Uterus (tissue), 4 donors: ENCODE measurements around the gene GRK2. TPM values are rescaled to one million over a fixed set of nuclear protein-coding genes. Genes with fewer than 3 reads are reported as not detected.

Source experiments
- DNase-seq, 2 donors: peaks; one replicate each; pipeline ENCODE4 v3.0.0-alpha.2; 2019 to 2020
- H3K27ac ChIP-seq, 2 donors: fragments of 200-600 bp; sonication (generic); 1 replicate in 1 of 2; 2 replicates in 1 of 2; pipeline ENCODE4 v1.5.1; 2016 to 2018
- H3K27me3 ChIP-seq, 2 donors: fragments of 200-600 bp; sonication (generic); one replicate each; pipeline ENCODE4 v1.5.1; 2018 to 2019; ENCODE audit warnings: control low read depth in 1 of 2
- H3K36me3 ChIP-seq, 2 donors: fragments of 200-600 bp; sonication (generic); one replicate each; pipeline ENCODE4 v1.5.1; 2019; ENCODE audit warnings: control low read depth in 1 of 2
- H3K4me1 ChIP-seq, 2 donors: fragments of 200-600 bp; sonication (generic); one replicate each; pipeline ENCODE4 v1.5.1; 2018 to 2019; ENCODE audit warnings: control low read depth in 1 of 2
- H3K4me3 ChIP-seq, 2 donors: fragments of 200-600 bp; sonication (generic); 1 replicate in 1 of 2; 2 replicates in 1 of 2; pipeline ENCODE4 v1.5.1; 2018 to 2019; ENCODE audit warnings: mild to moderate bottlenecking in 1 of 2
- H3K9me3 ChIP-seq, 2 donors: fragments of 200-600 bp; sonication (generic); one replicate each; pipeline ENCODE4 v1.5.1; 2019; ENCODE audit warnings: control low read depth in 1 of 2
- CTCF ChIP-seq, 4 experiments: fragments of 200-600 bp in 2 of 4; fragments of 450-650 bp in 2 of 4; sonication (generic) in 2 of 4; IDR thresholded peaks; one replicate each; pipeline ENCODE4 v1.5.1; 2016 to 2019; ENCODE audit warnings: antibody characterized with exemption in 4 of 4, mild to moderate bottlenecking in 2 of 4, moderate library complexity in 1 of 4
- POLR2A ChIP-seq, 2 donors: fragments of 450-650 bp; IDR thresholded peaks; one replicate each; pipeline ENCODE4 v1.6.1; 2016; ENCODE audit warnings: antibody characterized with exemption in 2 of 2, mild to moderate bottlenecking in 1 of 2, moderate library complexity in 1 of 2
- intact Hi-C: fragments of 100-400 bp; cut with DNase I; formaldehyde crosslinking; loops from one replicate; pipeline ENCODE4 v1.15.1; 2023; ENCODE audit warnings: low total_unique reads
- total RNA-seq, 4 donors: library from RNA; depleted of rRNA in 3 of 4; stranded (reverse); fragments of >200 nt in 3 of 4; gene quantifications; one replicate each; pipeline versions ENCODE4 v1.1.0 to v1.2.4, GENCODE V29; 2014 to 2023
- donor health status: DM: yes; HTN: yes; CAD: no.

The GRK2 gene
- total RNA-seq, 4 donors from 2014 or later = 25.0 to 93.8 (median 64.2) TPM

DNA sequence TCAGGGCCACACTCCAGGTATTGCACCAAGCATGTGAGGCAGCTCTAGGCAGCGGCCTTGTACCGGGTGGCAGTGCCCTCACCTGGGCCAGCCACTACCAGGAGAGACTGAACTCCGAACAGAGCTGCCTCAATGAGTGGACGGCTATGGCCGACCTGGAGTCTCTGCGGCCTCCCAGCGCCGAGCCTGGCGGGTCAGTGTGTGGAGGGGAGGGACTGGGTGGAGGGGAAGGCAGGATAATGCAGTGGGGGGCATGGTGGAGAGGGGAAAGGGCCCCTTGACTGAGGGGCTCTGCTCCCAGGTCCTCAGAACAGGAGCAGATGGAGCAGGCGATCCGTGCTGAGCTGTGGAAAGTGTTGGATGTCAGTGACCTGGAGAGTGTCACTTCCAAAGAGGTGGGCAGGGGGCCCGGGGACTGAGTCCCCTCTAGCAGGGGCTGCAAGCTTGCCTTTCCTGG lies 41.3 kb downstream of the GRK2 start:
- no peak for DNase-seq

GRCh38 chr11:67308031-67308866 lies 42.0 kb downstream of the GRK2 start:
- Histone ChIP-seq H3K27ac (no peak overlapping the region), H3K27me3 (no peaks in the 10 kb centered on the region), H3K9me3 (no peaks in the 10 kb centered on the region), H3K4me3 (no peak overlapping the region), H3K36me3 (no peaks in the 10 kb centered on the region), H3K4me1 (no peaks in the 10 kb centered on the region)
- TF ChIP-seq POLR2A (IDR thresholded peaks at IDR 0.05) (no peak), CTCF (IDR thresholded peaks at IDR 0.05) (no peak)
- intact Hi-C loops = no loop called here
- DNase-seq = no peak

More for the DNA sequence above, 41.3 kb downstream of the GRK2 start:
- TF ChIP-seq POLR2A (IDR thresholded peaks at IDR 0.05) (no peak), CTCF (IDR thresholded peaks at IDR 0.05) (no peak)
- intact Hi-C loops = no loop called here
- Histone ChIP-seq H3K9me3 (no peaks in the 10 kb centered on the region), H3K4me3 (no peak overlapping the region), H3K27me3 (no peaks in the 10 kb centered on the region), H3K27ac (no peak overlapping the region), H3K4me1 (no peaks in the 10 kb centered on the region), H3K36me3 (no peaks in the 10 kb centered on the region)

DNA sequence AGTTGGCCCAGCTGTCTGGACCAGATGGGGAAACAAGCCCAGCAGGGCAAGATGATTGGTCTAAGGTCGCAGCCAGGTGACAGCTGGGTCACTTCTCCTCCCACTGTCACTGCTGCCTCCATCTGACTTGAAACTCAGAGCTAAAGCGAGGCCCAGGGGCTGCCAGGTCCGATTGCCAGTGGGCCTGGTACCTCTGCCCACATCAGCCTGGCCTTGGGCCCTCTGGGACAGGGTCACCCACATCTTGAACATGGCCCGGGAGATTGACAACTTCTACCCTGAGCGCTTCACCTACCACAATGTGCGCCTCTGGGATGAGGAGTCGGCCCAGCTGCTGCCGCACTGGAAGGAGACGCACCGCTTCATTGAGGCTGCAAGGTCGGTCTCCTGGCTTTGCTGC lies 42.9 kb downstream of the GRK2 start:
- no peaks in the 10 kb centered on the region for H3K36me3 ChIP-seq
- intact Hi-C loops = no loop called here
- DNase-seq = no peak
- TF ChIP-seq CTCF (IDR thresholded peaks at IDR 0.05) = no peak
- TF ChIP-seq POLR2A (IDR thresholded peaks at IDR 0.05) = no peak
- H3K9me3 ChIP-seq = no peaks in the 10 kb centered on the region
- H3K4me3 ChIP-seq = no peak overlapping the region
- H3K4me1 ChIP-seq = no peaks in the 10 kb centered on the region
- H3K27me3 ChIP-seq = no peaks in the 10 kb centered on the region
- H3K27ac ChIP-seq = no peak overlapping the region

GRCh38 chr11:67309661-67310061 lies 43.4 kb downstream of the GRK2 start:
- no peak overlapping the region for H3K27ac ChIP-seq
- no peaks in the 10 kb centered on the region for H3K4me1 ChIP-seq
- DNase-seq = no peak
- H3K27me3 ChIP-seq = no peaks in the 10 kb centered on the region
- no peak overlapping the region for H3K4me3 ChIP-seq
- H3K9me3 ChIP-seq = no peaks in the 10 kb centered on the region
- intact Hi-C loops = no loop called here
- TF ChIP-seq CTCF (IDR thresholded peaks at IDR 0.05) (no peak), POLR2A (IDR thresholded peaks at IDR 0.05) (no peak)
- no peaks in the 10 kb centered on the region for H3K36me3 ChIP-seq

DNA sequence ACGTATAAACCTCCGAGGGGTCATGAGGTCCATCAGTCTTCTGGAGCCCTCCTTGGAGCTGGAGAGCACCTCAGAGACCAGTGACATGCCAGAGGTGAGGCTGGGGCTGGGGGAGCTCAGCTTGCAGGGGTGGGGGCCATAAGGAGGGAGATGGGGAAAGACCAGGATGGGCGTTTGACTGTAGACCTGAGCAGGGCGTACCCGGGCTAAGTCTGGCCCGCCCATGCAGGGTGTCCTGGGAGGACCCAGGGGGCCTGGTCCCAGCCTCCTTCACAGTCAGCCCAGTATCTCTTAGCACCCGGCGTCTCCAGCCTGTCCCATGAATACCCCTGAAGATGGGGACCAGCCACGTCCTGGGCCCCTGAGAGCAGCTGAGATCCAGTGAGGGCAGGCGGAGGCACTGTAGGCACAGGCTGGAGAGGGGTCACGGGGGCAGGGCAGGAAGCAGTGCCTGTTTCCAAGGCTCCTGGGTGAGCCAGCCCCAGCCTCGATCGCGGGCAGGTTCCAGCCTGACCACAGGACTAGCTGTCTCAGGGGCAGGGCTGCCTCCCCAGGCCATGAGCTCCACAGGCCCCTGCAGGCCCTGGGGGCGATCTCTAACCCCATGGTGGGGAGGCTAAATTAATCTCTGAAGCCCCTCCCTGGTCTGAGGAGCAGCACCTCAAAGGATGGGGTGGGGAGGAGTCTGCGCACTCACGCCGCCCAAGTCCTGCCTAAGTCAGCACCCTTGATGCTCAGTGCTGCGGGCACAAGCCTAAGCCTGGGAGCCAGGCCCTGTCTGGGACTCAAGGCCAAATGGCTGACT lies 44.2 kb downstream of the GRK2 start:
- Histone ChIP-seq H3K36me3 (no peaks in the 10 kb centered on the region), H3K4me1 (no peaks in the 10 kb centered on the region), H3K27me3 (no peaks in the 10 kb centered on the region), H3K4me3 (no peak overlapping the region), H3K9me3 (no peaks in the 10 kb centered on the region), H3K27ac (no peak overlapping the region)
- intact Hi-C loops = no loop called here
- DNase-seq = no peak
- TF ChIP-seq POLR2A (IDR thresholded peaks at IDR 0.05) (no peak), CTCF (IDR thresholded peaks at IDR 0.05) (no peak)
